Brain pericyte (primary cell): ENCODE measurements around the gene ZNF296.

Source experiments
- DNase-seq: peaks from one replicate; pipeline ENCODE4 v3.0.0-alpha.2; 2012; ENCODE audit warnings: low read depth, low spot score

The ZNF296 gene

DNA sequence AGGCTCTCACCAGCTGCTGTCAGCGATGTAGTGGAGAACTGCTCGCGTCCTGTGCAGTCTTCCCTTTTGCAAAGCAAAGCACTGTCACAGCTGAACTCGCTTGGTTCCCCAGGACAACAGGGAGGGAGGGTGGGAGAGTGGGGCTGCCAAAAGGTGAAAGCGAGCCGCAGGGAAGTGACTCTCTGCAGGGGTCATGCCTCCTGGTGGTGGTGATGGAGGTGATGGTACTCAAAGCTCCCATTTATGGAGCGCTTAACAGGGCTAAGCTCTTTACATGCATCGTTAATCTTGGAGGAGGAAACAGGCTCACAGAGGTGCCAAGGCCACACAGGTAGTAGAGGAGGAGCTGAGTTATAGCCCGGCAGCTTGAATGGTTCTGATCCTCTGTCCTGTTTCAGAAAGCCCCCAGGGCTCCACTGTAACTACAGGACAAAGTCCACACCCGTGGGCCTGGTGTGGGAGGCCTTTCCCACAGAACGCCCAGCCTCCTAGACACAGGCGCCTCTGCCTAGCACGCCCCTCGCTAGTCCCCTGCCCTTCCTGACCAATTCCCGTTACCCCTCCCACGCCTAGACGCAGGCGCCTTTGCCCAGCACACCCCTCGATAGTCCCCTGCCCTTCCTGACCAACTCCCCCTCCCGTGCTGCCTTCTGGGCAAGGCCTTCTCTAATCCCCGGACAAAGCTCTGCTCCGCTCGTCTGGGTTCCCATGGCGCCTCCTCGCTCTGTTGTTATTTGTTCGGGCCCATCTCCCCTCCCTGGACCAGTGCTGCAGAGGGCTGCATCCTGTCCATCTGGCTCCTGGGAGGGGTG is 27.4 kb upstream of the ZNF296 start:
- no peak for DNase-seq

DNA sequence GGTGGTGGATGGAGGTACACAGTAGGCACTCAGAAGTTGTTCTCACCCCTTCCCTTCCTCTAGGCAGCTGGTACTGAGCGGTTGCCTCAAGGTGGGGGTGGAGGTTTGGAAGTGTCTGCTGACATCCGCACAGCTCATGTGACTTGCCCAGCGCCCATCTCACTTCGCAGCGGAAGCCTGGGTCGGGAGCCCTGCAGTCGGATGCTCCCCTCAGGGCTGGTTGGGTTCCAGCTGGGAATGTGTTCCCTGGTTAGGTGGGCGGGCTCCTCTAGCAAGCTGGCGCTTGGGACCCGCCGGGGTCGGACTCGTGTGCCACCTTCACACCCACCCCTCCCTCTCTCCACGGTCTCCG is 26.9 kb upstream of the ZNF296 start:
- no peak for DNase-seq

DNA sequence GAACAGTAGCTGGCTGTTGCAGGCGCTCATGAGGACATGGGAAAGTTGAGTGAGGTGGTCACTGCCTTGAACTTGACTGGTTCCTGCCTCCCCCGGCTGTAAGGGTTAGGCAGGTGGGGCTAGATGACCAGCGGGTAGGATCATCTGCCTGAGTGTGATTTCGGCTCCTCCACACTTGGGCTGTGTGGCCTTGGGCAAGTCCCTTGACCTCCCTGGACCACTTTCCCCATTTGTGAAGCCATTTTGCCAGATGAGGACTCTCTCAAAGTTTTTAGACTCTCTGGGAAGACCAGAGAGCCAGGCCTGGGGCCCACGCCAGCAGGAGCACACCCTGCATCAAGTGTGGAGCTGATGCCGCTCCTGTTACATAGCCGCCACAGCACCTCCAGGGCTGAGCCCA is 26.2 kb upstream of the ZNF296 start:
- DNase-seq: no peak

DNA sequence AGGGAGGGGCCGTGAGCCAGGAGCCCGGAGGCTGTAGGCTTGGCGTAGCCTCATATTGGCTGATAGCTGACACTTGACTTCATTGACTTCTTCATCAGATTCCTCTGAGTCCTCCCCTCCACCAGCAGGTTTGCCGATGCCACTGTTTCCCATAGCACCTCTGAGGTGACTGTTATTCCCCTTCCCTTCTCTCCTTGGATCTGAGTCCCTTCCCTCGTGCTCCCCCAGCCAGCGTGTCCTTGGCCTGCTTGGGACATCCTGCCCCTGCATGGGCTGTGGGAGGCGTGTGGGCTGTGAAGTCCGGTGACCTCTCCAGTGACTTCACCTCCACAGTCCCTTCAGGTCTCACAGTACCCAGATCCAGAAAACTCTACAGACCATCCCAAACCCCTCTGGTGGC is 25.5 kb upstream of the ZNF296 start:
- no peak for DNase-seq

DNA sequence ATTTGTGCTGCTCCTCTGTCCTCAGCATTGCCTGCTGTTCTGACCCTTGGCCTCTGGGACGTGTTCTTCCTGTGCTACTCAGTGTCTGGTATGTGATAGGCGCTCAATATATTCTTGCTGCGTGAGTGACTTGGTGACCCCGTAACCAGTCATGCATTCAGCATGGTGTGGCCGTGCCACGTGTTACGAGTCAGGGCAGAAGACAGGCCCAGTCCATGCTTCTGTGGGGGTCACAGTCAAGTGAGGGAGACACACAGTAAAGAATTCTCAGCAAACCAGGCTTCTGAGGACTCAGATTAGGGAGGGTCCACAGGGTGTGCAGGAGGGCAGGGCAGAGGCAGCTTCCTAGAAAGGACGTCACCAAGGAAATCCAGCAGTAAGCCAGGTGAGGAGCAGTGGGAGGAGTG is 24.6 kb upstream of the ZNF296 start:
- DNase-seq: no peak

DNA sequence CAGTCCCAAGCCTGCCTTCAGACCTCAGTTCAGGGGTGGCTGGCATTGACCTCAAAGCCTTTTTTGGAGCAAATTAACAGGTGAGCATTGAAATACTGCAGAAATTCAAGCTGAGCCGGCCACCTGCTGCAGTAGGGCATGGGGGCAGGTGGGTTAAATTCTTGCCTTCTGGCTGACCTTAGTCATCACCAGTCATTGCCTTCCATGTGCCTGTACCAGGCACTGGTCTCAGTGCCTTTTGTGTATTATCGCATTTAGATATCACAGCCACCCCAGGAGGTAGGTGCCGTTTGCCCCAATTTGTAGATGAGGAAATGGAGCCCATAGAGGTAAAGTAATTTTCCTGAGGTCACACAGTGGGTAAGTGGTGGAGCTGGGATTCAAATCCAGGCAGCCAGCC is 23.9 kb upstream of the ZNF296 start:
- DNase-seq: no peak

DNA sequence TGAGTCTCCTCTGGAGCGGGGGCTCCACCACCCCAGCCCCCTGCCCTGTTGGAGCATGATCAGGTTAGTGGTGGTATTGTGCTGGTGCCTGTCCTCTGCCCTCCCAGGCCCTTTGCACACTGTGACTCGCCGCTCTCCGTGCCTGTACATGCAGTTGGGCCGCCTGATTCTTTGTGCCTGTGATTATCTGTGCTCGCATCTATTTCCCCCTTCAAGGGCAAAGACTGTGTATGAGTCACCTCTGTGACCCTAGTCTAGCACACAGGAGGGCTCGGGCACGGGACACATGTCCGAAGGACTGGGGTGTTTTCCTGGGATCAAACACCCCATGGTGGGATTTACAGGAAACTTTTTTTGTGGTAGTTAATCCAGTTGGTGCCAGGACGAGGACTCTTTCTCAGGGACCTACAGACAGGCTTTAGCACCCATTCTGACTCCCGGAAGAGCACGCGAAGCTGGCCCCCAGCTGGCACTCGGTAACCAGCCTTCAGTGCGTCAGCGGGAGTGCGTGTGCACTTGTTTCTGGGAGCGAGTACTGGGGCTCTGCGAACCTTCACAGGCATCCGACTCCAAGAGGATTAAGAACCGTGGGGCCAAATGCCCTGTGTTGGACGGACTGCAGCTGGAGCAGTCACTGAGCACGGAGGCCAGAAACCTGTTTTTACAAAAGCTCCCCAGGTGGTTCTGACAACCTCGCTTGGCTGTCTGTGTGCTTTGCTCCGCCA is 23.4 kb upstream of the ZNF296 start:
- no peak for DNase-seq

DNA sequence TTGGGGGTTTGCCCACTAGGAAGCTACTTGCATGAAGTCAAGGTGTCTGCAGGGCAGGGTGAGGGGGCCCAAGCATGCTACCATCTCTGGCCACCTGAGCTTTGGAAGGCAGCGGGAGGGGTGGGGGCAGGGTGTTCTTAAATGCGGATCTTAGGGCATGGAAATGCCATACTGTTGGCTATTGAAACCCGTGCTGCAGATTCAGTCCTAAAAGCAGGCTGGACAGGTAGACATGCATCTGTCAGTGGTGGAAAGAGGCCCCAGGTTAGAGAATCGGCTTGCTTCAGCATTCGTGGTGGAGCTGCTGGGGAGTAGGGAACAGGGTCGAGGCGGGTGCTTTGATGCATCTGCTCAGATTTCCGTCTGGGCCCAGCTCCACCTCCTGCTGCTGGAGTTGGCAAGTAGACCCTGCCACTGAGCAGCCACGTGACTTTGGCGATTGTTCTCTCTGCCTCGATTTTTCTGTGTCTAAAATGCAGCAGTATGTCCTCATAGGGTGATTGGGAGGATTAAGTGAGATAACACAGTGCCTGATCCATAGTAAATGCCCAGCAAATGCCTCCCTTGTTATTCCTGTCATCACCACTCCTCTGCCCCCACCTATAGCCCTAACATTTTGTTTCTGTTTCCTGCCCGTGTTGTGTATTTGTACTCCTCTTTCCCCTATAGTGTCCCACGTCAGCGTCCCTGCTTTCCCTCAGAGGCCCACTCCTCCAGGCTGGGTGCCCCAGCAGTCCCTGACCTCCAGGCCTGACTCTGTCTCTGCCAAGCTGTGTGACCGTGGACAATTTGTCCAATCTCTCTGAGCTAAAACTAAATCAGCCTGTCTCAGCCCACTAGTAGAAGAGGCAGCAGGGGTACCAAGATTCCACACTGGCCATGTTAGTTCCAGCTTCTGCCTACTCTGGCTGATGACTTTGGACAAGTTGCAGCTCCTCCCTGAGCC is 22.5 kb upstream of the ZNF296 start:
- no peak for DNase-seq

DNA sequence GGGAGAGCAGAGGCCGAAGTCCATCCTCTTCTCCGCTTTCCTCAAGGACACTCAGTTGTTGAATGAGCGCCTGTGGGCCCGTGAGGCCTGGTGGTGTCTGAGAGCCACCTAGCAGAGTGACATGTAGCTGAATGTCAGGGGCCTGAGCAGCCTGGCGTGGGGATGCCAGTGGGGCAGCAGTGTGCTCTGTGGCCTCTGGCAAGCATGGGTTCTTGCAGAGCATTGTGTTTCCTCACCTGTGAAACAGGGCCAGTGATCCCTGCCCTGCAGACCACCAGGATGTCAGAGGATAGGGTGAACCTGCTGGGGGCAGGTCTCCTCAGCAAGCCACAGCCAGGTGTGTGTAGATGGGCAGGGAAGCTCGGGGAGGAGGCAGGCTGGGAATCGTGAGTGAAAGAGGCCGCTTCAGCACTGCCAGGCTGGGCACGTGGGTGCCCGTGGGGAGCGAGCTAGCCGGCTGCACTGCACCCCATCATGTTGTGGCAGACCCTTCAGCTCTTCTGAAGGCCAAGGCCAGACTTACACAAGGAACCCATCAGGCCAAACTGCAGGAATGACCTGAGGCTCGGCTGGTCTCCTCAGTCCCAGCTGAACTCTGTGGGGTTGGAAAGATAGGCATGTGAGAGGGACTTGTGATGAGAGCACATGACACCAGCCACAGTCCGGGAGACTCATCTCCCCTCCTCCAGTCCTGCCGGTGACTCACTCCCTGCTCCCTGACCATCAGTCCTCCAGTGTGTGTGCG is 21.7 kb upstream of the ZNF296 start:
- DNase-seq: peak; percentile 55

DNA sequence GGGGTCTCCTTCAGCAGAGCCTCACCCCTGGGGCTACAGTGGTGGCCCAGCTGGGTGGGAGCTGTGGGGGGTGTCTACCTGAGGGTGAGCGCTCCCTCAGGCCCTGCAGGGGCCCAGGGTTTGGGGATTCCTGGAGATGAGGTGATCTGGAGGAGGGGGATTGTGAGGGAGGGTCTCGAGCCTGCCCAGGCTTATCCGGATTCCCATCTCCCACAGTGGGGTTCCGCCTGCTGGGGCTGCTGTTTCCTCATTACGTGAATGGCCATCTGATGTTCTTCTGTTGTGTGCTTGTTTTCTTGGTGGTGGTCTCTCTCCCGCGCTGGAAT is 21.1 kb upstream of the ZNF296 start:
- no peak for DNase-seq

DNA sequence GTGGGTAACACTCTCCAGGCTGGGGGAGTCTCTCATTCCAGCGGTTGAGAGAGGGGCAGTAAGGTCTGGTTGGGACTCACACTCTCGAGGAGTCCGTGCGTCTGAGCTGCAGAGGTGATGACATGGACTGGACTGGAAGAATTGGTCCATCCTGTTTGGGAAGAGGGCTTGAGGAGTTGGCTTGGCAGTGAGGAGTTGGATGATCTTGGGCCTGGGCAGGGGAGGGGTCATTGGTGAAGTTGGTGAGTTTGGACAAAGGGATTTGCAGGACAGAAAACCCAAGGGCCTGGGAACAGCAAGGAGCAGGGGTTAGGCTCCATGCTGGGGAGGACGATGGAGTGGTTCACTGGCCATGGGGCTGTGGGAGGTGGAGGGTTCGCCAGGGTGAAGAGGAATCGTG is 20.4 kb upstream of the ZNF296 start:
- DNase-seq: no peak

DNA sequence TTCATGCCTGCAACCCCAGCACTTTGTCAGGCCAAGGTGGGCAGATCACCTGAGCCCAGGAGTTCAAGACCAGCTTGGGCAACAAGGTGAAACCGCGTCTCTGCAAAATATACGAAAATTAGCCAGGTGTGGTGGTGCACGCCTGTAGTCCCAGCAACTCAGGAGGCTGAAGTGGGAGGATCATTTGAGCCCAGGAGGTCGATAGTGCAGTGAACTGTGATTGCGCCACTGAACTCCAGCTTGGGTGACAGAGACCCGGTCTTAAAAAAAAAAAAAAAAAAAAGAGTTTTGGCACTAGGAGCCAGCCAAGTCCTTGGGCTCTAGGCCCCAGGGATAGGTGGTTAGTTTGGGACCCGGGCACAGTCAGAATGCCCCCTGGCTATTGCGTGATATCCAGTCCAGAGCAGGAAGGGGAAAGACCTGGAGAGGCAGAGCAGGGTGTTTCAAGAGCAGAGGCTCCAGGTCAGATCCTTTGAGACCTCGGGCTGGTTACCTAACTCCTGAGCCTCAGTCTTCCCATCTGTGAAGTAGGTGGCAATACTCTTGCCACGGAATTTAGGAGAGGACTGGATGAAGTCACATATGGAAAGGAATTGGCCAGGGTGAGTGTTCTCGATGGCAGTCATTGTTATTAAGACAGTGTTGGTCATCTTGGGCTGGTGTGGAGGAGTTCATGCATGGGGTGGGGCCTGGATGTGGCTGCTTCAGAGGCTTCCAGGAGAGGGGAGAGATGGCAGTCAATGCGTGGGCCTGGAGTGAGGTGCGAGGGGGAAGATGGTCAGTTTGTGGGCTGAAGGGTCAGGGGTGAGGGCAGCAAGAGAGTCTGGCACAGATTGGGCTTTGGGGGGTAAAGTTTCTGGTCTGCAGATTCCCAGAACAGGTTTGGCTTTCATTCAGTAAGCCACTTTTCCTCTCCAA is 19.5 kb upstream of the ZNF296 start:
- no peak for DNase-seq

DNA sequence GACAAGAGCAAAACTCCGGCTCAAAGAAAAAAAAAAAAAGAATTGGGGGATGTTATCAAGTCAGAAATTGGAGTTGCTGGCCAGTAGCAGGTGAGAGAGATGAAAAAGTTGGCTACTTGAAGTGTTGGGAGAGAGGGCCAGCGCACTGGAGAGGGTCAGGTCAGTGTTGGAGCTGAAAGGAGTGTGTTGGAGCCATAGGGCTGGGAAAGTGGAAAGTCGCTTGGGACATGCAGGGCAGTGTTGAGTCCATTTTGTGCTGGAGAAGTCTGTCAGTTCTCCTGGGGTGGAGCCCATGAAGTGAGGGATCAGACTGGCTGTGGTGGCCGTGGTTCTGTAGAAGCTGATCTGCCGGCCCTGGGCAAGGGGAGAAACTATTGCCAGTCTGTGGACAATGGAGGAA is 18.4 kb upstream of the ZNF296 start:
- no peak for DNase-seq

DNA sequence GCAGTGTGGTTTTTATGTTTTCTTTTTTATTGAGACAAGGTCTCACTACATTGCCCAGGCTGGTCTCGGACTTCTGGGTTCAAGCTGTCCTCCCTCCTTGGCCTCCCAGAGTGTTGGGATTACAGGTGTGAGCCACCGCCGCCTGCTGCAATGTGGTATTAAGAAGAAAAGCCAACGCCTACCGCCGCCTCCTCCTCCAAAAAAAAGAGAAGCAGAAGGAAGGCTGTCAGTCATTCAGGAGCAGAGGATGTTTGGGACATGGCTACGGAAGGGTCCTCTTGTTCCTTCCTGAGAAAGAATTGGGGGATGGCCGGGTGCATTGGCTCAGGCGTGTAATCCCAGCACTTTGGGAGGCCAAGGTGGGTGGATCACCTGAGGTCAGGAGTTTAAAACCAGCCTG is 17.9 kb upstream of the ZNF296 start:
- no peak for DNase-seq

DNA sequence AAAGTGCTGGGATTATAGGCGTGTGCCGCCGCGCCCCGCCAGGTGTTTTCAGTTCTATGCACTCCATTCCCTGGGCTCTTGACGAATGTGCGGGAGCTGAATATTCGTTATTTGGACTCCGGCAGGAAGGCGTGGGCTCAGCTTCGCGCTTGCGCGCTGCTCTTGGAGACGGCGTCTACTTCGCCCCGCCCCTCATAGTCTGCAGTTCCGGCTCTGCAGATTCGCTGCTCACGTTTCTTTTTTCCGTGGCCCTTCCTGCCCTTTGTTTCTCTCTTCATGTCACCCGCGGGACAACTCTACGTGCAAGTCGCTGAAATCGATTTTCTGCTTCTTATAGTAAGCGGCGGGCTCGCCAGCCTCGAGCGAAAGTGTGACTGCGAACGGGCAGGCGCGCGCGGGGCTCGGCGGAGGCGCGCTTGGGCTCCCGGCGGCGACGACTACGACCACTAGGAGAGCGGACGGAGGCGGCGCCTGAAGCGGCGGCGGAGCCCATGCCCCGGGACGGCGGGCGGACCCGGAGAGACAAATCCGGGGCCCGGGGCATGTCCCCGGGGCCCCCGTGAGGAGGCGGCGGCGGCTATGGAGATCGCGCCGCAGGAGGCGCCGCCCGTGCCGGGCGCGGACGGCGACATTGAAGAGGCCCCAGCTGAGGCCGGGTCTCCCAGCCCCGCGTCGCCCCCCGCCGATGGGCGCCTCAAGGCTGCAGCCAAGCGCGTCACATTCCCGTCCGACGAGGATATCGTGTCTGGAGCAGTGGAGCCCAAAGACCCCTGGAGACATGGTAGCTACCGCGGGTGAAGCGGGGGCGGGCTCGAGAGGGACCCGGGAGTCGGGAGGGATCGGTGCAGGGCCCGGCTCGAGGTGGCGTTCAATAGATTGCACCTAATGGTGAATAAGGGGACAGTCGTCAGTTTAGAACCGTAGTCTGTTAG is 16.7 kb upstream of the ZNF296 start, which contains the start of gene PPP1R37:
PPP1R37 (plus strand) TSS at position 433 of the 932 bp plus-strand sequence; CDS start at position 580, 147 bp downstream.
- peak; percentile 85 for DNase-seq

DNA sequence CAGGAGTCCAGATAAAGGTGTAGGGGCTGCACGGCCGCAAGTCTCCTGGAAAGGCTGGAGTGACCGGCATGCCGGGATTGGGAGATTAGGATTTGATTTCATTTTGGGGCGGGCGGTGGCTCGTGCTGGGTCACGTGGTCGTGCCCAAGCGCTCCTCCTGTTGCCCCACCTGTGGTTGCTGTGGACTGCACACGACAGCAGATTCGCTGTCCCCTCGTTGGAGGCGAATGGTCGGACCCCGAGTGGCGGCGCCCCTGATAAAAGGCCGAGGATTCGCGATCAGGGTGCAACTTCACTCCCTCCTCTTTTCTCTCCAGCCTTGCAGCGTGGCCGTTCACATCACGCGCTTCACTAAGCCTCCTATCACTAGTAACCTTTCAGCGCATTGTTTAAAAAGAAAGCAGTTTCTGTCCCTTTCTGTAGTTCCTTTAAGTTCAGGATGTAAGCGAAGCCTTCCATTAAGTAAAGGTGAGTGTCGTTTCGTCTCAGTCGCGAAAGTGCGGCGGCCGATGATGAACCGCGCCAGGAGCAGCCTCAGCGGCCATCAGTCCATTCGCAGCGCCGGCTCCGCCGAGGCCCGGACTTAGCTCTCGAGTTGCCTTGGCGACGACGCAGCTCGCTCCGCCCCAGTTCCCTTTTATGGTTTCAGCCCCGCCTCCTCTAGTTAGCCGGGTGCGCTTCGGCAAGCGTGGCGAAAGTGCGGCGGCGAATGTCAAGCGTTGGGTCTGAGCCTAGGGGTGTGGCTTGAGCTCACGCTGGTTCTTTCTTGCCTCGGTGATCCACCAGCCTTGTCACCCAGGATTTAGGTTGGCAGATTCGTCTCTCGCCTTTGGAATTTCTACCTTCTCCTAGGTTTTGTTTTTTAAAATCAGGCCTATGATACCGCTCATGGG is 15.0 kb upstream of the ZNF296 start:
- DNase-seq: peak; percentile 99

DNA sequence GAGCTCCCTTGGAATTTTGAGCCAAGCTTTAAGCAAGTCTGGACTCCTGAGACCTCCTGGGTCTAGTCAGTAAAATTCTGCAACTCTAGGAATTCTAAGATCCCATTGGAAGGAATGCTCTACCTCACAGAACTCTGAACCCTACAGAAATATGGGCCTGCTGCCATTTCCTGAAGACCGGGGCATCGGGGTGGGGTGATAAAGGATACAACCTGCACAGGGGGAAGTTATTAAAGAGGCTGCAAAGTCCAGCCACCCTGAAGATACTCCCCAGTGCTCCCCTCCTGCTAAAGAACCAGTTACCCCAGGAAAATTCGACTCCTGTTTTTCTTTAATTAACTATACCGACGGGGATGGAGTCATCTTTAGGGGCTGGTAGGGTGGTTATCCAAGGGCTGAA is 14.3 kb upstream of the ZNF296 start:
- DNase-seq: no peak

DNA sequence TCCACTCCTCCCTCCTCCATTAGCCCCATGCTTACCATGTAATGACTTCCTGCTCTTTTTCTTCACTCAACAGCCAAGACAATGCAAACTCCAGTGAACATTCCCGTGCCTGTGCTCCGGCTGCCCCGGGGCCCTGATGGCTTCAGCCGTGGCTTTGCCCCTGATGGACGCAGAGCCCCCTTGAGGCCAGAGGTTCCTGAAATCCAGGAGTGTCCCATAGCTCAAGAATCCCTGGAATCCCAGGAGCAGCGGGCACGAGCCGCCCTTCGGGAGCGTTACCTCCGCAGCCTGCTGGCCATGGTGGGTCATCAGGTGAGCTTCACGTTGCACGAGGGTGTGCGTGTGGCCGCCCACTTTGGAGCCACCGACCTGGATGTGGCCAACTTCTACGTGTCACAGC is 13.8 kb upstream of the ZNF296 start:
- no peak for DNase-seq
